Suppressor macrophage treated with lipopolysaccharide for 1 hour (primary cell): Measurements from ENCODE around the gene MYO3B.
"Not testable (repeated sequence)": the region's sequence is repeated elsewhere in the genome, so short reads cannot be mapped to it uniquely, and the experiment has no call there.

Experiments used
- DNase-seq, 3 donors: peaks; one replicate each; pipeline ENCODE4 v3.0.0-alpha.2; 2020 to 2022

The MYO3B gene

GRCh38 chr2:170377500-170378207, 199.7 kb downstream of the MYO3B start:
- no peak for DNase-seq

GRCh38 chr2:170380267-170380666, 202.3 kb downstream of the MYO3B start:
- no peak for DNase-seq

GRCh38 chr2:170381678-170382077, 203.7 kb downstream of the MYO3B start:
- no peak for DNase-seq

GRCh38 chr2:170386554-170386953, 208.6 kb downstream of the MYO3B start:
- DNase-seq: no peak

GRCh38 chr2:170391018-170391417, 213.1 kb downstream of the MYO3B start:
- no peak for DNase-seq

- DNase-seq: no peak
These were observed 213.8 kb downstream of the MYO3B start for GRCh38 chr2:170391697-170392096.

GRCh38 chr2:170393861-170394498, 216.0 kb downstream of the MYO3B start:
- no peak for DNase-seq

- DNase-seq: no peak
These were observed 216.9 kb downstream of the MYO3B start for GRCh38 chr2:170394641-170395387.

- DNase-seq: peak; percentile 25 to 66 (median 55)
These were observed 219.0 kb downstream of the MYO3B start for GRCh38 chr2:170396799-170397459.

GRCh38 chr2:170401187-170401586, 223.2 kb downstream of the MYO3B start:
- no peak for DNase-seq

GRCh38 chr2:170404846-170405245, 226.9 kb downstream of the MYO3B start:
- no peak for DNase-seq

- peak; percentile 5 to 49 (median 32) for DNase-seq
These were observed 227.4 kb downstream of the MYO3B start for GRCh38 chr2:170405326-170405725.

GRCh38 chr2:170408461-170409163, 230.7 kb downstream of the MYO3B start:
- peak; percentile 14 to 47 (median 29) for DNase-seq

- peak; percentile 89 to 95 (median 92) for DNase-seq
These were observed 231.2 kb downstream of the MYO3B start for GRCh38 chr2:170409164-170409535.

GRCh38 chr2:170411660-170412059, 233.7 kb downstream of the MYO3B start:
- no peak for DNase-seq

GRCh38 chr2:170420961-170421687, 243.2 kb downstream of the MYO3B start:
- DNase-seq: no peak

GRCh38 chr2:170423919-170424318, 246.0 kb downstream of the MYO3B start:
- no peak for DNase-seq

GRCh38 chr2:170425281-170425751, 247.4 kb downstream of the MYO3B start:
- DNase-seq: peak in 2 of 3 donors; percentile 21 to 50

GRCh38 chr2:170428868-170429267, 250.9 kb downstream of the MYO3B start:
- DNase-seq: no peak

GRCh38 chr2:170432823-170433222, 254.9 kb downstream of the MYO3B start:
- DNase-seq: no peak

GRCh38 chr2:170433448-170433847, 255.5 kb downstream of the MYO3B start:
- DNase-seq: no peak

- not testable (repeated sequence) for DNase-seq
These were observed 256.4 kb downstream of the MYO3B start for GRCh38 chr2:170434396-170434795.
